Measurements from ENCODE around the gene FYN.

DNA sequence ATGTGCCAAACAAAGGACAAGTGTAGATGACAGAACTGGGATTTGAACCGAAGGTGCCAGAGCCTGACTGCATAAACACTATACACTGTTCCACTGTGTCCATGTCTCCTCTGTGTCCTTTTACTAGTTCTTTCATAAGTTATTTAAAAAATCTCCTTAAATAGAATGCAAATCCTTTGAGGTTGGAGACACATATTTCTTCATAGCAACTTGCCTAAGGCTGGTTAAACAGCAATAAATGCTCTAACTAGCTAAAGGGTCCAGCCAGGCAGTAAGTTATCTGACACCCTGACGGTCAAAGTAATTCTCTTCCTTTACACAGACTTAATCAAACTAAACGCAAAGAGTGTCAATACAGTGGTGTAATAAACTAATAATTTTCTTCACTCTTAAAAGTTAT is 191.4 kb downstream of the FYN start:
- TF ChIP-seq, protein P1, sequence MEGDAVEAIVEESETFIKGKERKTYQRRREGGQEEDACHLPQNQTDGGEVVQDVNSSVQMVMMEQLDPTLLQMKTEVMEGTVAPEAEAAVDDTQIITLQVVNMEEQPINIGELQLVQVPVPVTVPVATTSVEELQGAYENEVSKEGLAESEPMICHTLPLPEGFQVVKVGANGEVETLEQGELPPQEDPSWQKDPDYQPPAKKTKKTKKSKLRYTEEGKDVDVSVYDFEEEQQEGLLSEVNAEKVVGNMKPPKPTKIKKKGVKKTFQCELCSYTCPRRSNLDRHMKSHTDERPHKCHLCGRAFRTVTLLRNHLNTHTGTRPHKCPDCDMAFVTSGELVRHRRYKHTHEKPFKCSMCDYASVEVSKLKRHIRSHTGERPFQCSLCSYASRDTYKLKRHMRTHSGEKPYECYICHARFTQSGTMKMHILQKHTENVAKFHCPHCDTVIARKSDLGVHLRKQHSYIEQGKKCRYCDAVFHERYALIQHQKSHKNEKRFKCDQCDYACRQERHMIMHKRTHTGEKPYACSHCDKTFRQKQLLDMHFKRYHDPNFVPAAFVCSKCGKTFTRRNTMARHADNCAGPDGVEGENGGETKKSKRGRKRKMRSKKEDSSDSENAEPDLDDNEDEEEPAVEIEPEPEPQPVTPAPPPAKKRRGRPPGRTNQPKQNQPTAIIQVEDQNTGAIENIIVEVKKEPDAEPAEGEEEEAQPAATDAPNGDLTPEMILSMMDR (IDR thresholded peaks at IDR 0.05), result no peak
- no peak for TF ChIP-seq SMC3 (IDR thresholded peaks at IDR 0.05)
- no peak for TF ChIP-seq MAZ (IDR thresholded peaks at IDR 0.05; ENCODE audit: borderline replicate concordance, low read depth, low read length)
- TF ChIP-seq, protein P2, sequence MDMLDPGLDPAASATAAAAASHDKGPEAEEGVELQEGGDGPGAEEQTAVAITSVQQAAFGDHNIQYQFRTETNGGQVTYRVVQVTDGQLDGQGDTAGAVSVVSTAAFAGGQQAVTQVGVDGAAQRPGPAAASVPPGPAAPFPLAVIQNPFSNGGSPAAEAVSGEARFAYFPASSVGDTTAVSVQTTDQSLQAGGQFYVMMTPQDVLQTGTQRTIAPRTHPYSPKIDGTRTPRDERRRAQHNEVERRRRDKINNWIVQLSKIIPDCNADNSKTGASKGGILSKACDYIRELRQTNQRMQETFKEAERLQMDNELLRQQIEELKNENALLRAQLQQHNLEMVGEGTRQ (IDR thresholded peaks at IDR 0.05), result no peak
- no peak for TF ChIP-seq MYC (IDR thresholded peaks at IDR 0.05; ENCODE audit: borderline replicate concordance, low read length)
- TF ChIP-seq RAD21 (conservative IDR thresholded peaks at IDR 0.05 in 1 of 2, IDR thresholded peaks at IDR 0.05 in 1 of 2), result no peak
- TF ChIP-seq EP300 (IDR thresholded peaks at IDR 0.05), result no peak
- TF ChIP-seq BHLHE40 (IDR thresholded peaks at IDR 0.05; ENCODE audit: low read depth, low read length), result no peak
- no peak for TF ChIP-seq POLR2A (IDR thresholded peaks at IDR 0.05; ENCODE audit: low read length)
